Measurements from ENCODE around the gene DNMBP. TPM values are rescaled to one million over a fixed set of nuclear protein-coding genes. Genes with fewer than 3 reads are reported as not detected.
"Not testable (repeated sequence)": the region's sequence is repeated elsewhere in the genome, so short reads cannot be mapped to it uniquely, and the experiment has no call there.

The DNMBP gene
- total and polyA plus RNA-seq, 5 experiments from 2014 or later = 0.59 to 6.5 (median 1.6) TPM

- H3K36me3 Mint-ChIP-seq = peaks cover 23 to 29% (median 27%) of the 10 kb centered on the region in 3 donors
- DNase-seq = no peak
- H3K4me1 Mint-ChIP-seq = peaks cover 12 to 24% (median 16%) of the 10 kb centered on the region in 4 donors
- H3K4me3 Mint-ChIP-seq = no peak overlapping the region
- no peak for ATAC-seq
- POLR2A ChIA-PET = no interaction called here
- peak overlapping the region in 1 of 10 donors; percentile 20 for H3K27ac Mint-ChIP-seq
- H3K9me3 Mint-ChIP-seq = peaks cover 0 to 11% (median 3%) of the 10 kb centered on the region in 9 donors
- H3K27me3 Mint-ChIP-seq = peaks cover 42 to 73% (median 56%) of the 10 kb centered on the region in 5 donors
Observed at GRCh38 chr10:99872367-99873162, 137.2 kb downstream of the DNMBP start.

GRCh38 chr10:99870123-99870730 lies 139.5 kb downstream of the DNMBP start:
- Mint-ChIP-seq H3K4me1 (peaks cover 12 to 24% (median 16%) of the 10 kb centered on the region in 4 donors), H3K9me3 (peaks cover 2 to 35% (median 16%) of the 10 kb centered on the region in 9 donors), H3K27ac (peak overlapping the region in 6 of 10 donors; percentile 5 to 81 (median 44)), H3K4me3 (peak overlapping the region; percentile 20 to 86 (median 74)), H3K27me3 (peaks cover 61 to 82% (median 67%) of the 10 kb centered on the region in 5 donors), H3K36me3 (peaks cover 10 to 17% (median 11%) of the 10 kb centered on the region in 3 donors)
- peak; percentile 92 to 96 for ATAC-seq
- DNase-seq = peak in 7 of 10 donors; percentile 4 to 70 (median 25)
- POLR2A ChIA-PET = interaction anchor here (0.6 to 0.7 kb wide), 3 partner anchors 53 to 1939 kb away, joined by 3 to 4 read pairs (median 3); no protein-coding TSS in a partner anchor

- H3K9me3 Mint-ChIP-seq = peaks cover 2 to 38% (median 16%) of the 10 kb centered on the region in 9 donors
- ATAC-seq (peak; percentile 17 to 19), DNase-seq (no peak)
- peak overlapping the region in 1 of 10 donors; percentile 5 for H3K27ac Mint-ChIP-seq
- H3K27me3 Mint-ChIP-seq = peaks cover 61 to 80% (median 64%) of the 10 kb centered on the region in 5 donors
- POLR2A ChIA-PET = interaction anchor here (0.6 to 0.7 kb wide), 3 partner anchors 53 to 1939 kb away, joined by 3 to 4 read pairs (median 3); no protein-coding TSS in a partner anchor
- peak overlapping the region in 7 of 10 donors; percentile 32 to 86 (median 73) for H3K4me3 Mint-ChIP-seq
- peaks cover 8 to 17% (median 8%) of the 10 kb centered on the region in 3 donors for H3K36me3 Mint-ChIP-seq
- peaks cover 12 to 24% (median 16%) of the 10 kb centered on the region in 4 donors for H3K4me1 Mint-ChIP-seq
Observed at GRCh38 chr10:99869581-99870122, 140.1 kb downstream of the DNMBP start.

- H3K4me3 Mint-ChIP-seq, H3K27ac Mint-ChIP-seq, POLR2A ChIA-PET, ATAC-seq, DNase-seq: not testable (repeated sequence)
- peaks cover 2 to 38% (median 16%) of the 10 kb centered on the region in 9 donors for H3K9me3 Mint-ChIP-seq
- H3K4me1 Mint-ChIP-seq = peaks cover 10 to 23% (median 16%) of the 10 kb centered on the region in 4 donors
- H3K27me3 Mint-ChIP-seq = peaks cover 42 to 67% (median 49%) of the 10 kb centered on the region in 5 donors
- peaks cover 3 to 17% (median 4%) of the 10 kb centered on the region in 3 donors for H3K36me3 Mint-ChIP-seq
Observed at GRCh38 chr10:99867250-99867649, 142.5 kb downstream of the DNMBP start.

GRCh38 chr10:99863535-99864240 lies 146.1 kb downstream of the DNMBP start:
- H3K4me3 Mint-ChIP-seq, ATAC-seq, H3K27ac Mint-ChIP-seq, DNase-seq, H3K4me1 Mint-ChIP-seq, POLR2A ChIA-PET: not testable (repeated sequence)
- H3K9me3 Mint-ChIP-seq = peaks cover 2 to 36% (median 16%) of the 10 kb centered on the region in 9 donors
- peaks cover 30 to 47% (median 39%) of the 10 kb centered on the region in 5 donors for H3K27me3 Mint-ChIP-seq
- peaks cover 3 to 16% (median 4%) of the 10 kb centered on the region in 3 donors for H3K36me3 Mint-ChIP-seq

GRCh38 chr10:99860466-99860865 lies 149.3 kb downstream of the DNMBP start:
- peaks cover 1 to 17% (median 15%) of the 10 kb centered on the region in 5 donors for H3K27me3 Mint-ChIP-seq
- POLR2A ChIA-PET = no interaction called here
- H3K27ac Mint-ChIP-seq = no peak overlapping the region
- H3K9me3 Mint-ChIP-seq = peaks cover 0 to 5% (median 0%) of the 10 kb centered on the region in 9 donors
- H3K4me1 Mint-ChIP-seq = no peaks in the 10 kb centered on the region
- H3K4me3 Mint-ChIP-seq = no peak overlapping the region
- no peak for ATAC-seq
- no peaks in the 10 kb centered on the region for H3K36me3 Mint-ChIP-seq
- no peak for DNase-seq

GRCh38 chr10:99859585-99859984 lies 150.2 kb downstream of the DNMBP start:
- no peaks in the 10 kb centered on the region for H3K36me3 Mint-ChIP-seq
- DNase-seq = peak in 1 of 10 donors; percentile 5
- peaks cover 0 to 14% (median 9%) of the 10 kb centered on the region in 5 donors for H3K27me3 Mint-ChIP-seq
- no peak overlapping the region for H3K27ac Mint-ChIP-seq
- POLR2A ChIA-PET = no interaction called here
- no peaks in the 10 kb centered on the region for H3K4me1 Mint-ChIP-seq
- H3K9me3 Mint-ChIP-seq = peaks cover 0 to 2% (median 0%) of the 10 kb centered on the region in 9 donors
- ATAC-seq = no peak
- no peak overlapping the region for H3K4me3 Mint-ChIP-seq

GRCh38 chr10:99858849-99859248 lies 150.9 kb downstream of the DNMBP start:
- DNase-seq = no peak
- no peak for ATAC-seq
- H3K27me3 Mint-ChIP-seq = peaks cover 0 to 8% (median 2%) of the 10 kb centered on the region in 5 donors
- POLR2A ChIA-PET = no interaction called here
- no peaks in the 10 kb centered on the region for H3K9me3 Mint-ChIP-seq
- H3K36me3 Mint-ChIP-seq = no peaks in the 10 kb centered on the region
- H3K27ac Mint-ChIP-seq = no peak overlapping the region
- no peaks in the 10 kb centered on the region for H3K4me1 Mint-ChIP-seq
- no peak overlapping the region for H3K4me3 Mint-ChIP-seq

- H3K36me3 Mint-ChIP-seq = peaks cover 8 to 9% (median 9%) of the 10 kb centered on the region in 3 donors
- POLR2A ChIA-PET = no interaction called here
- peaks cover 0 to 3% (median 2%) of the 10 kb centered on the region in 5 donors for H3K27me3 Mint-ChIP-seq
- DNase-seq (no peak), ATAC-seq (no peak)
- H3K27ac Mint-ChIP-seq = no peak overlapping the region
- H3K9me3 Mint-ChIP-seq = no peaks in the 10 kb centered on the region
- no peak overlapping the region for H3K4me3 Mint-ChIP-seq
- no peaks in the 10 kb centered on the region for H3K4me1 Mint-ChIP-seq
Observed at GRCh38 chr10:99855479-99856071, 154.2 kb downstream of the DNMBP start.

GRCh38 chr10:99854860-99855259 lies 154.9 kb downstream of the DNMBP start:
- no peak overlapping the region for H3K27ac Mint-ChIP-seq
- H3K4me3 Mint-ChIP-seq = no peak overlapping the region
- DNase-seq (no peak), ATAC-seq (no peak)
- POLR2A ChIA-PET = no interaction called here
- H3K36me3 Mint-ChIP-seq = peaks cover 8 to 9% (median 9%) of the 10 kb centered on the region in 3 donors
- H3K4me1 Mint-ChIP-seq = no peaks in the 10 kb centered on the region
- H3K27me3 Mint-ChIP-seq = peaks cover 0 to 3% (median 2%) of the 10 kb centered on the region in 5 donors
- H3K9me3 Mint-ChIP-seq = no peaks in the 10 kb centered on the region

GRCh38 chr10:99853655-99854054 lies 156.1 kb downstream of the DNMBP start:
- H3K4me3 Mint-ChIP-seq = no peak overlapping the region
- H3K27ac Mint-ChIP-seq = no peak overlapping the region
- ATAC-seq (no peak), DNase-seq (no peak)
- peaks cover 8 to 9% (median 9%) of the 10 kb centered on the region in 3 donors for H3K36me3 Mint-ChIP-seq
- peaks cover 0 to 3% (median 0%) of the 10 kb centered on the region in 5 donors for H3K27me3 Mint-ChIP-seq
- no peaks in the 10 kb centered on the region for H3K9me3 Mint-ChIP-seq
- POLR2A ChIA-PET = no interaction called here
- no peaks in the 10 kb centered on the region for H3K4me1 Mint-ChIP-seq
